IMR-90 (cell line): Measurements from ENCODE around the gene P4HA2. TPM values are rescaled to one million over a fixed set of nuclear protein-coding genes. Genes with fewer than 3 reads are reported as not detected.
A peak's percentile ranks its signal among the peaks of the same experiment; 100 is the strongest.

ENCODE experiments used
- ATAC-seq: fragments of 200-7000 bp; cut with Tn5 transposase; 2 replicates; pipeline ENCODE4 v1.9.1; 2020; ENCODE audit warnings: low read depth, mild to moderate bottlenecking, moderate library complexity
- BruUV-seq: library from RNA; stranded (reverse); fragments of 400-500 nt; replicated peaks from 2 replicates; lab custom pipeline; 2021; lab: Mats Ljungman, UMichigan
- CTCF ChIA-PET: fragments of 300-600 bp; formaldehyde crosslinking; extraction: SDS; loops from one replicate; lab custom pipeline; 2021; ENCODE audit warnings: antibody characterized with exemption; lab: Yijun Ruan, JAX
- POLR2A ChIA-PET: fragments of 300-600 bp; sonication (Branson Sonifier 250); formaldehyde crosslinking; loops from one replicate; lab custom pipeline; 2022; ENCODE audit warnings: antibody characterized with exemption; ENCODE audit not compliant: unreplicated experiment; lab: Charles Lee
- DNase-seq: peaks from one replicate; pipeline ENCODE4 v3.0.0; 2013
- H2AFZ ChIP-seq: replicated peaks from 2 replicates; pipeline ENCODE3; 2013; ENCODE audit warnings: low read length, mild to moderate bottlenecking; ENCODE audit not compliant: poor library complexity
- H2AK5ac ChIP-seq: 2 replicates; pipeline ENCODE4 v1.6.1; 2013; ENCODE audit warnings: low read depth, low read length, inconsistent platforms
- H2AK9ac ChIP-seq: replicated peaks from 2 replicates; pipeline ENCODE3; 2013; ENCODE audit warnings: mild to moderate bottlenecking, low read depth, low read length, moderate library complexity; ENCODE audit not compliant: poor library complexity
- H2BK120ac ChIP-seq: 2 replicates; pipeline ENCODE4 v1.6.1; 2013; ENCODE audit warnings: low read depth, low read length, inconsistent platforms
- H2BK15ac ChIP-seq: 3 replicates; pipeline ENCODE4 v1.6.1; 2013; ENCODE audit warnings: low read depth, low read length, inconsistent platforms
- H2BK20ac ChIP-seq: 2 replicates; pipeline ENCODE4 v1.6.1; 2013; ENCODE audit warnings: low read depth, mild to moderate bottlenecking, inconsistent platforms, low read length, moderate library complexity
- H2BK5ac ChIP-seq: 2 replicates; pipeline ENCODE4 v1.6.1; 2013; ENCODE audit warnings: mild to moderate bottlenecking, low read depth, low read length, inconsistent platforms; ENCODE audit not compliant: poor library complexity, severe bottlenecking
- H3K14ac ChIP-seq: replicated peaks from 2 replicates; pipeline ENCODE4 v1.6.1; 2013; ENCODE audit warnings: low read depth, low read length, inconsistent platforms
- H3K18ac ChIP-seq: 2 replicates; pipeline ENCODE4 v1.6.1; 2013; ENCODE audit warnings: low read depth, low read length, control low read depth
- H3K23ac ChIP-seq: 2 replicates; pipeline ENCODE4 v1.6.1; 2013; ENCODE audit warnings: low read depth, low read length, inconsistent platforms
- H3K27ac ChIP-seq: 2 replicates; pipeline ENCODE4 v1.5.1; 2013; ENCODE audit warnings: mild to moderate bottlenecking, control low read depth, low read length; ENCODE audit not compliant: insufficient read depth
- H3K27me3 ChIP-seq: 2 replicates; pipeline ENCODE4 v1.6.1; 2013; ENCODE audit warnings: low read length; ENCODE audit not compliant: control insufficient read depth, insufficient read depth
- H3K36me3 ChIP-seq: 2 replicates; pipeline ENCODE4 v1.6.1; 2013; ENCODE audit warnings: low read length, mixed read lengths; ENCODE audit not compliant: control insufficient read depth, insufficient read depth
- H3K4ac ChIP-seq: 2 replicates; pipeline ENCODE4 v1.6.1; 2013; ENCODE audit warnings: low read depth, low read length, inconsistent platforms
- H3K4me1 ChIP-seq: 2 replicates; pipeline ENCODE4 v1.6.1; 2013; ENCODE audit warnings: low read length, mixed read lengths; ENCODE audit not compliant: control insufficient read depth, insufficient read depth
- H3K4me2 ChIP-seq: 2 replicates; pipeline ENCODE4 v1.6.1; 2013; ENCODE audit warnings: low read depth, mild to moderate bottlenecking, control low read depth, low read length, moderate library complexity
- H3K4me3 ChIP-seq: 2 replicates; pipeline ENCODE4 v1.5.1; 2013; ENCODE audit warnings: low read depth, mild to moderate bottlenecking, control low read depth, low read length, moderate library complexity; ENCODE audit not compliant: insufficient read depth
- H3K56ac ChIP-seq: 2 replicates; pipeline ENCODE4 v1.6.1; 2013; ENCODE audit warnings: low read length, inconsistent platforms; ENCODE audit not compliant: insufficient read depth; ENCODE audit errors: extremely low read depth
- H3K79me1 ChIP-seq, 2 experiments: 2 replicates each; pipeline ENCODE4 v1.6.1; 2013; ENCODE audit warnings: low read length in 2 of 2, inconsistent platforms in 1 of 2, low read depth in 1 of 2
- H3K9ac ChIP-seq: 2 replicates; pipeline ENCODE4 v1.6.1; 2013; ENCODE audit warnings: low read depth, low read length, control low read depth
- H3K9me1 ChIP-seq: 2 replicates; pipeline ENCODE4 v1.6.1; 2013; ENCODE audit warnings: low read length, inconsistent platforms; ENCODE audit not compliant: insufficient read depth
- H3K9me3 ChIP-seq: 2 replicates; pipeline ENCODE4 v1.6.1; 2013; ENCODE audit warnings: low read length; ENCODE audit not compliant: control insufficient read depth, insufficient read depth
- H4K20me1 ChIP-seq: 2 replicates; pipeline ENCODE4 v1.6.1; 2013; ENCODE audit warnings: low read length, inconsistent platforms; ENCODE audit not compliant: insufficient read depth
- H4K5ac ChIP-seq: 2 replicates; pipeline ENCODE4 v1.6.1; 2013; ENCODE audit warnings: mild to moderate bottlenecking, low read depth, low read length, control low read depth
- H4K8ac ChIP-seq, 2 experiments: 2 replicates each; pipeline ENCODE4 v1.6.1; 2013; ENCODE audit warnings: low read depth in 2 of 2, low read length in 2 of 2, control low read depth in 1 of 2, inconsistent platforms in 1 of 2
- H4K91ac ChIP-seq: 2 replicates; pipeline ENCODE4 v1.6.1; 2013; ENCODE audit warnings: low read depth, low read length, inconsistent platforms; ENCODE audit not compliant: insufficient read depth
- BHLHE40 ChIP-seq: fragments of 150-350 bp; IDR thresholded peaks from 2 replicates; pipeline ENCODE4 v1.6.1; 2016; ENCODE audit warnings: mild to moderate bottlenecking, low read depth, low read length
- MAZ ChIP-seq: IDR thresholded peaks from 2 replicates; pipeline ENCODE4 v1.6.1; 2012; ENCODE audit warnings: low read depth, mild to moderate bottlenecking, low read length, improper control_type of control experiment, moderate library complexity, borderline replicate concordance
- MXI1 ChIP-seq: IDR thresholded peaks from 2 replicates; pipeline ENCODE4 v1.6.1; 2012; ENCODE audit warnings: low read depth, mild to moderate bottlenecking, low read length, moderate library complexity, borderline replicate concordance
- POLR2A ChIP-seq: IDR thresholded peaks from 2 replicates; pipeline ENCODE4 v1.6.1; 2012; ENCODE audit warnings: mild to moderate bottlenecking, low read depth, low read length
- RAD21 ChIP-seq: IDR thresholded peaks from 2 replicates; pipeline ENCODE4 v1.6.1; 2012; ENCODE audit warnings: low read length, improper control_type of control experiment
- RFX5 ChIP-seq: IDR thresholded peaks from 2 replicates; pipeline ENCODE4 v1.8.0; 2012; ENCODE audit warnings: low read depth, mild to moderate bottlenecking, low read length, moderate library complexity
- USF2 ChIP-seq: fragments of 150-350 bp; IDR thresholded peaks from 2 replicates; pipeline ENCODE4 v1.6.1; 2017; ENCODE audit warnings: mild to moderate bottlenecking, antibody characterized with exemption, low read length, low read depth
- WGBS, 2 experiments: methylation state at CpG; one replicate each; pipeline versions ENCODE4 v1.1.5 to v1.1.7; 2013; ENCODE audit warnings: missing lambda C conversion rate in 2 of 2; ENCODE audit not compliant: insufficient read length in 1 of 2; ENCODE audit errors: extremely low coverage in 2 of 2; 5-methylcytosine and 5-hydroxymethylcytosine counted together
- dilution Hi-C: fragments of 300-500 bp; cut with HindIII; formaldehyde crosslinking; loops from one replicate; pipeline ENCODE4 v1.14.3; 2018; ENCODE audit warnings: low sequenced_read_pairs; ENCODE audit not compliant: unreplicated experiment
- in situ Hi-C: fragments of 300-500 bp; cut with MboI; formaldehyde crosslinking; loops from 3 replicates; pipeline ENCODE4 v1.14.3; 2019; ENCODE audit warnings: low sequenced_read_pairs, inconsistent platforms, mixed read lengths
- intact Hi-C: fragments of 100-400 bp; cut with micrococcal nuclease; formaldehyde crosslinking; loops from 2 replicates; pipeline ENCODE4 v1.10.0; 2022
- polyA plus RNA-seq, 3 experiments: library from polyadenylated mRNA; depleted of rRNA; stranded (reverse); fragments of >200 nt; gene quantifications; 2 replicates each; pipeline ENCODE4 v1.2.3, GENCODE V29; 2012; ENCODE audit warnings: low replicate concordance in 1 of 3
- total RNA-seq: library from RNA; depleted of rRNA; stranded (reverse); fragments of >200 nt; gene quantifications from 2 replicates; pipeline ENCODE4 v1.2.3, GENCODE V29; 2012
- TF ChIP-seq, protein P1 (sequence below): fragments of 150-350 bp; IDR thresholded peaks from 2 replicates; pipeline ENCODE4 v1.6.1; 2016; ENCODE audit warnings: low read depth, mild to moderate bottlenecking, low read length, moderate library complexity, borderline replicate concordance

Gene P4HA2
- total and polyA plus RNA-seq, 2 of the 4 experiments (the other 2 are of a cell fraction) = 186 to 225 TPM

DNA sequence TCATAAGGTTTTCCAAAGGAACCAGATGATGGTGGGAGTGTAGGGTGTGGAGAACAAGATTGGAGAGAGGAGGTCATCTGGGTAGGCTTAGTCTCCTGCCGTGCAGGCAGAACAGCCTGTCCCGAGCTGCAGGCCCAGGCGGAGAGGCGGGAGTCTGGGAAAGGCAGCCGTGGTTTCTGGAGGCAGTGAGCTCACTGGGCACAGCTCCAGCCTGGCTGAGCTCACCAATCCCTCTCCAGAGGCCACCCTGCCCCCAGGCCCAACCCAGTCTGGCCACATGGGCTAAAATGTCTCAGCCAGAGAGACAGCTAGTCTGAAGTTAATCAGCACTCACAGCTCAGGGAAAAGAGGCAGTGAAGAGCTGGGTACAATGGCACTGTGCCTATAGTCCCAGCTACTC lies 12.3 kb downstream of the P4HA2 start:
- Histone ChIP-seq H4K91ac (peak overlapping the region; percentile 40), H2AFZ (peak overlapping the region; percentile 67), H3K4me3 (no peak overlapping the region), H3K27me3 (no peaks in the 10 kb centered on the region), H3K79me1 (peaks cover 35 to 64% of the 10 kb centered on the region in 2 experiments), H4K8ac (peak overlapping the region; percentile 39 to 61; a peak in 3 of 4 replicates), H2BK5ac (peak overlapping the region; percentile 61), H2AK5ac (peak overlapping the region; percentile 71; the same call in 1 of the 2 replicates), H3K4ac (peak overlapping the region; percentile 65), H3K14ac (peak overlapping the region; percentile 82; the same call in 1 of the 2 replicates), H3K36me3 (peaks cover 54% of the 10 kb centered on the region), H3K18ac (peak overlapping the region; percentile 11), H3K9me3 (no peaks in the 10 kb centered on the region), H3K9me1 (peaks cover 35% of the 10 kb centered on the region; the same call in 1 of the 2 replicates), H2AK9ac (peak overlapping the region; percentile 8), H3K9ac (peak overlapping the region; percentile 29), H3K27ac (peak overlapping the region; percentile 42), H2BK20ac (peak overlapping the region; percentile 69), H2BK120ac (peak overlapping the region; percentile 74), H3K56ac (peak overlapping the region; percentile 29; the same call in 1 of the 2 replicates), H3K23ac (peak overlapping the region; percentile 44), H3K4me1 (peaks cover 12% of the 10 kb centered on the region), H4K5ac (no peak overlapping the region), H3K4me2 (peak overlapping the region; percentile 37), H2BK15ac (peak overlapping the region; percentile 10; the same call in 1 of the 3 replicates), H4K20me1 (peaks cover 19% of the 10 kb centered on the region; the same call in 1 of the 2 replicates)
- TF ChIP-seq USF2 = peak; percentile 86
- TF ChIP-seq MXI1 = peak; percentile 81; the same call in 1 of the 2 replicates
- peak; percentile 40; the same call in 1 of the 2 replicates for TF ChIP-seq BHLHE40
- TF ChIP-seq RFX5 = no peak
- TF ChIP-seq MAZ = peak; percentile 84
- TF ChIP-seq RAD21 = 0 out of 2 replicates have a peak, but pooled peaks have one; percentile 9
- no peak; the same call in 1 of the 2 replicates for TF ChIP-seq POLR2A
- TF ChIP-seq, protein P1, sequence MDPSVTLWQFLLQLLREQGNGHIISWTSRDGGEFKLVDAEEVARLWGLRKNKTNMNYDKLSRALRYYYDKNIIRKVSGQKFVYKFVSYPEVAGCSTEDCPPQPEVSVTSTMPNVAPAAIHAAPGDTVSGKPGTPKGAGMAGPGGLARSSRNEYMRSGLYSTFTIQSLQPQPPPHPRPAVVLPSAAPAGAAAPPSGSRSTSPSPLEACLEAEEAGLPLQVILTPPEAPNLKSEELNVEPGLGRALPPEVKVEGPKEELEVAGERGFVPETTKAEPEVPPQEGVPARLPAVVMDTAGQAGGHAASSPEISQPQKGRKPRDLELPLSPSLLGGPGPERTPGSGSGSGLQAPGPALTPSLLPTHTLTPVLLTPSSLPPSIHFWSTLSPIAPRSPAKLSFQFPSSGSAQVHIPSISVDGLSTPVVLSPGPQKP = no peak
- 0% methylated on average over 1 of the region's 5 CpGs; no CpG with 5 or more reads in 1 of the 2 experiments for WGBS, 2 experiments
- DNase-seq = peak; percentile 98
- in situ Hi-C loops (no loop called here), intact Hi-C loops (no loop called here), dilution Hi-C loops (no loop called here)
- ATAC-seq = peak; percentile 99
- POLR2A ChIA-PET = no interaction called here
- no TSS peak for BruUV-seq
- CTCF ChIA-PET = interaction anchor here (0.6 to 1.3 kb wide), 2 partner anchors 25 to 564 kb away, joined by 3 to 4 read pairs; no protein-coding TSS in a partner anchor
